Esophagus muscularis mucosa (tissue), 3 donors: ENCODE results near the gene EPB41L5.

Source experiments
- POLR2AphosphoS5 ChIP-seq, 2 donors: sonication (generic); formaldehyde crosslinking; IDR thresholded peaks; one replicate each; pipeline ENCODE4 v1.6.1; 2017; ENCODE audit warnings: antibody characterized with exemption in 2 of 2
- TF ChIP-seq, protein P1 (sequence below), 3 experiments: fragments of 200-600 bp in 2 of 3; fragments of 450-650 bp in 1 of 3; sonication (generic) in 2 of 3; IDR thresholded peaks; one replicate each; pipeline ENCODE4 v1.5.1; 2017 to 2019; ENCODE audit warnings: antibody characterized with exemption in 3 of 3, mild to moderate bottlenecking in 2 of 3, moderate library complexity in 1 of 3

DNA sequence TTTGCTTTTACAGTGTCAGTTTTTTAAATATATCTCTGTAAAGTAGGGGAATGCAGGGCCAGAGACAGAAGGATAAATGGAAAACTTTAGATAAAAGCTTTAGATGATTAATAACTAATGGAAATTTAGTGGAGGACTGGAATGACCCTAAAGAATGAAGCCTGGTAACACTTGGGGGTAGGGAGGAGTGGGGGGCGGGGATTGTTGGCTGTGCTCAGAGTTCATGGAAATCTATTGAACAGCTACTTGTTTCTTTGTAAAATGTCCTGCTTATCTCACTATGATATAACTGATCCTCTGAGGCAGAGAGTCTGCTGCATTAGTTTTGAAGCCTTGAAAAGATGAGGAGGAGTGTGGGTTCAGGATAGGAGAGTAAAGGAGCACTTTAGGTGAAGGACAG is 119.8 kb downstream of the EPB41L5 start:
- TF ChIP-seq, protein P1, sequence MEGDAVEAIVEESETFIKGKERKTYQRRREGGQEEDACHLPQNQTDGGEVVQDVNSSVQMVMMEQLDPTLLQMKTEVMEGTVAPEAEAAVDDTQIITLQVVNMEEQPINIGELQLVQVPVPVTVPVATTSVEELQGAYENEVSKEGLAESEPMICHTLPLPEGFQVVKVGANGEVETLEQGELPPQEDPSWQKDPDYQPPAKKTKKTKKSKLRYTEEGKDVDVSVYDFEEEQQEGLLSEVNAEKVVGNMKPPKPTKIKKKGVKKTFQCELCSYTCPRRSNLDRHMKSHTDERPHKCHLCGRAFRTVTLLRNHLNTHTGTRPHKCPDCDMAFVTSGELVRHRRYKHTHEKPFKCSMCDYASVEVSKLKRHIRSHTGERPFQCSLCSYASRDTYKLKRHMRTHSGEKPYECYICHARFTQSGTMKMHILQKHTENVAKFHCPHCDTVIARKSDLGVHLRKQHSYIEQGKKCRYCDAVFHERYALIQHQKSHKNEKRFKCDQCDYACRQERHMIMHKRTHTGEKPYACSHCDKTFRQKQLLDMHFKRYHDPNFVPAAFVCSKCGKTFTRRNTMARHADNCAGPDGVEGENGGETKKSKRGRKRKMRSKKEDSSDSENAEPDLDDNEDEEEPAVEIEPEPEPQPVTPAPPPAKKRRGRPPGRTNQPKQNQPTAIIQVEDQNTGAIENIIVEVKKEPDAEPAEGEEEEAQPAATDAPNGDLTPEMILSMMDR (IDR thresholded peaks at IDR 0.05), result no peak
- TF ChIP-seq POLR2AphosphoS5 (IDR thresholded peaks at IDR 0.05), result no peak
